ENCODE data around the gene OSBPL6. TPM values are rescaled to one million over a fixed set of nuclear protein-coding genes. Genes with fewer than 3 reads are reported as not detected.

Gene OSBPL6
- total RNA-seq, 1 experiment from 2014 or later: 11.6 TPM

DNA sequence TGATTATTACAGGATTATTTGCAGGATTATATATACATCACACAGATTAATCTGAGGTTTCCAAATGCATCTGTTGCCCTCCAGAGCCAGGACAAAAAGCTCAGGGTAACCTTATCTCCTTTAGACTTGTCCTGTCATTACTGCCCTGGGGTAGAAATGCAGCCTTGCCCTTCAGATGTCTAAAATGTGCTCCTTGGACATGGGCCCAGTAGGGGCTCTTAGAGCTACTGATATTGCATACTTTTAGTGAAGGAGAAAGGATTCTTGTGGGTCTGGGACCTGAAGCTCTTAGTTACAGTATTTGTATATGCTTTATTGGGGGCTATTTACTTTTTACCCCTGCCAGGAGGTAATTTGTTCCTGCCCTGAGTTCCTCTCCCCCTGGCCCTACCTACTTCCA is 200.5 kb downstream of the OSBPL6 start:
- Histone ChIP-seq H3K27me3 (ENCODE audit: insufficient read depth, low read length) (no peaks in the 10 kb centered on the region), H3K4me1 (ENCODE audit: control insufficient read depth in 1 of 2, insufficient read depth in 2 of 2, low read length in 2 of 2) (no peaks in the 10 kb centered on the region), H4K20me1 (ENCODE audit: insufficient read depth) (no peaks in the 10 kb centered on the region), H3K9me3 (ENCODE audit: control insufficient read depth in 1 of 2, insufficient read depth in 1 of 2, low read depth in 1 of 2, low read length in 2 of 2) (no peaks in the 10 kb centered on the region), H3K27ac (ENCODE audit: low read depth, low read length) (no peak overlapping the region), H3K4me2 (ENCODE audit: low read length) (no peak overlapping the region), H3K4me3 (replicated peaks in 1 of 2; ENCODE audit: low read depth in 1 of 2, low read length in 2 of 2) (no peak overlapping the region), H3K79me2 (ENCODE audit: insufficient read depth, low read length) (no peaks in the 10 kb centered on the region), H2AFZ (ENCODE audit: low read depth, low read length, poor library complexity, severe bottlenecking) (no peak overlapping the region), H3K9me2 (ENCODE audit: insufficient read depth) (no peaks in the 10 kb centered on the region), H3K9ac (ENCODE audit: low read length) (no peak overlapping the region), H3K36me3 (ENCODE audit: control insufficient read depth in 1 of 2, insufficient read depth in 2 of 2, low read length in 2 of 2) (no peaks in the 10 kb centered on the region)
- TF ChIP-seq EZH2 (IDR thresholded peaks at IDR 0.05) (no peak), RAD21 (IDR thresholded peaks at IDR 0.05; ENCODE audit: low read depth) (no peak), CEBPB (IDR thresholded peaks at IDR 0.05; ENCODE audit: low read depth) (no peak), SIN3A (IDR thresholded peaks at IDR 0.05; ENCODE audit: low read depth) (no peak)
- TF ChIP-seq, protein P1, sequence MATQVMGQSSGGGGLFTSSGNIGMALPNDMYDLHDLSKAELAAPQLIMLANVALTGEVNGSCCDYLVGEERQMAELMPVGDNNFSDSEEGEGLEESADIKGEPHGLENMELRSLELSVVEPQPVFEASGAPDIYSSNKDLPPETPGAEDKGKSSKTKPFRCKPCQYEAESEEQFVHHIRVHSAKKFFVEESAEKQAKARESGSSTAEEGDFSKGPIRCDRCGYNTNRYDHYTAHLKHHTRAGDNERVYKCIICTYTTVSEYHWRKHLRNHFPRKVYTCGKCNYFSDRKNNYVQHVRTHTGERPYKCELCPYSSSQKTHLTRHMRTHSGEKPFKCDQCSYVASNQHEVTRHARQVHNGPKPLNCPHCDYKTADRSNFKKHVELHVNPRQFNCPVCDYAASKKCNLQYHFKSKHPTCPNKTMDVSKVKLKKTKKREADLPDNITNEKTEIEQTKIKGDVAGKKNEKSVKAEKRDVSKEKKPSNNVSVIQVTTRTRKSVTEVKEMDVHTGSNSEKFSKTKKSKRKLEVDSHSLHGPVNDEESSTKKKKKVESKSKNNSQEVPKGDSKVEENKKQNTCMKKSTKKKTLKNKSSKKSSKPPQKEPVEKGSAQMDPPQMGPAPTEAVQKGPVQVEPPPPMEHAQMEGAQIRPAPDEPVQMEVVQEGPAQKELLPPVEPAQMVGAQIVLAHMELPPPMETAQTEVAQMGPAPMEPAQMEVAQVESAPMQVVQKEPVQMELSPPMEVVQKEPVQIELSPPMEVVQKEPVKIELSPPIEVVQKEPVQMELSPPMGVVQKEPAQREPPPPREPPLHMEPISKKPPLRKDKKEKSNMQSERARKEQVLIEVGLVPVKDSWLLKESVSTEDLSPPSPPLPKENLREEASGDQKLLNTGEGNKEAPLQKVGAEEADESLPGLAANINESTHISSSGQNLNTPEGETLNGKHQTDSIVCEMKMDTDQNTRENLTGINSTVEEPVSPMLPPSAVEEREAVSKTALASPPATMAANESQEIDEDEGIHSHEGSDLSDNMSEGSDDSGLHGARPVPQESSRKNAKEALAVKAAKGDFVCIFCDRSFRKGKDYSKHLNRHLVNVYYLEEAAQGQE (IDR thresholded peaks at IDR 0.05; ENCODE audit: low read depth): no peak
- ChIA-PET RAD21 (ENCODE audit: low non-redundant PET in 1 of 2, low total read pairs in 2 of 2, uncharacterized antibody in 2 of 2, unreplicated experiment in 2 of 2) (no interaction called here), POLR2A (interaction anchor here (1.0 kb wide), 1 partner anchor 19 kb away, joined by 4 read pairs; no protein-coding TSS in a partner anchor), CTCF (interaction anchor here (1.7 to 2.0 kb wide), 2 partner anchors 10 to 20 kb away, joined by 5 read pairs; no protein-coding TSS in a partner anchor)
- intact Hi-C loops (cut with micrococcal nuclease): no loop called here
- no TSS peak for BruUV-seq (replicated peaks)
- ATAC-seq: no peak
- DNase-seq (ENCODE audit: low read depth, low spot score): no peak

DNA sequence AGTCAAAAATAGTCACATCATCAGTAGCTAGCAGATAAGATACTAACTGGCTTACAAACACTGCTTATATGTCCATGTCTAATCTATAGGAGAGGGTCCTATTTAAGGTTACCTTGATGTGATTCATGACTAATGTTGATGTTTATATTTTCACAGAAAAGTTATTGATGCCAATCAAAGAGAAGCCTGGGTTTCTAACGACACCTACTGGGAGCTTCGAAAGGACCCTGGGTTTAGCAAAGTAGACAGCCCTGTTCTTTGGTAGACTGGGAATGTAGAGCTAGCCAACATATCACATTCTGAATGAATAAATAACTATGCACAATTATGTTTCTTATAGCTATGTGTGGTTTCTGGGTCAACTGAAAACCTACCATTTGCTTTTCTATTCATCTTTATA is 201.0 kb downstream of the OSBPL6 start:
- no peaks in the 10 kb centered on the region for H3K9me2 ChIP-seq (ENCODE audit: insufficient read depth)
- H3K27ac ChIP-seq (ENCODE audit: low read depth, low read length): no peak overlapping the region
- H3K27me3 ChIP-seq (ENCODE audit: insufficient read depth, low read length): no peaks in the 10 kb centered on the region
- RAD21 ChIA-PET (ENCODE audit: low non-redundant PET in 1 of 2, low total read pairs in 2 of 2, uncharacterized antibody in 2 of 2, unreplicated experiment in 2 of 2): no interaction called here
- H3K9ac ChIP-seq (ENCODE audit: low read length): no peak overlapping the region
- H2AFZ ChIP-seq (ENCODE audit: low read depth, low read length, poor library complexity, severe bottlenecking): no peak overlapping the region
- H3K4me3 ChIP-seq (replicated peaks in 1 of 2; ENCODE audit: low read depth in 1 of 2, low read length in 2 of 2): no peak overlapping the region
- no peak overlapping the region for H3K4me2 ChIP-seq (ENCODE audit: low read length)
- no peak for ATAC-seq
- no peak for DNase-seq (ENCODE audit: low read depth, low spot score)
- no peaks in the 10 kb centered on the region for H3K9me3 ChIP-seq (ENCODE audit: control insufficient read depth in 1 of 2, insufficient read depth in 1 of 2, low read depth in 1 of 2, low read length in 2 of 2)
- no peaks in the 10 kb centered on the region for H3K4me1 ChIP-seq (ENCODE audit: control insufficient read depth in 1 of 2, insufficient read depth in 2 of 2, low read length in 2 of 2)
- H3K79me2 ChIP-seq (ENCODE audit: insufficient read depth, low read length): no peaks in the 10 kb centered on the region
- H4K20me1 ChIP-seq (ENCODE audit: insufficient read depth): no peaks in the 10 kb centered on the region
- intact Hi-C loops (cut with micrococcal nuclease): no loop called here
- POLR2A ChIA-PET: interaction anchor here (1.0 kb wide), 1 partner anchor 18 kb away, joined by 4 read pairs; no protein-coding TSS in a partner anchor
- CTCF ChIA-PET: interaction anchor here (1.7 to 2.0 kb wide), 2 partner anchors 9 to 19 kb away, joined by 5 read pairs; no protein-coding TSS in a partner anchor
- no TSS peak for BruUV-seq (replicated peaks)
- H3K36me3 ChIP-seq (ENCODE audit: control insufficient read depth in 1 of 2, insufficient read depth in 2 of 2, low read length in 2 of 2): no peaks in the 10 kb centered on the region
- TF ChIP-seq, protein P2, sequence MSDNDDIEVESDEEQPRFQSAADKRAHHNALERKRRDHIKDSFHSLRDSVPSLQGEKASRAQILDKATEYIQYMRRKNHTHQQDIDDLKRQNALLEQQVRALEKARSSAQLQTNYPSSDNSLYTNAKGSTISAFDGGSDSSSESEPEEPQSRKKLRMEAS (IDR thresholded peaks at IDR 0.05): no peak
- TF ChIP-seq RAD21 (IDR thresholded peaks at IDR 0.05; ENCODE audit: low read depth) (no peak), CEBPB (IDR thresholded peaks at IDR 0.05; ENCODE audit: low read depth) (no peak), JUND (IDR thresholded peaks at IDR 0.05) (no peak), SRF (IDR thresholded peaks at IDR 0.05; ENCODE audit: low read depth) (no peak), EZH2phosphoT487 (IDR thresholded peaks at IDR 0.05; ENCODE audit: borderline replicate concordance) (no peak), POLR2AphosphoS5 (IDR thresholded peaks at IDR 0.05; ENCODE audit: low read depth, low read length) (no peak)
- TF ChIP-seq, protein P3, sequence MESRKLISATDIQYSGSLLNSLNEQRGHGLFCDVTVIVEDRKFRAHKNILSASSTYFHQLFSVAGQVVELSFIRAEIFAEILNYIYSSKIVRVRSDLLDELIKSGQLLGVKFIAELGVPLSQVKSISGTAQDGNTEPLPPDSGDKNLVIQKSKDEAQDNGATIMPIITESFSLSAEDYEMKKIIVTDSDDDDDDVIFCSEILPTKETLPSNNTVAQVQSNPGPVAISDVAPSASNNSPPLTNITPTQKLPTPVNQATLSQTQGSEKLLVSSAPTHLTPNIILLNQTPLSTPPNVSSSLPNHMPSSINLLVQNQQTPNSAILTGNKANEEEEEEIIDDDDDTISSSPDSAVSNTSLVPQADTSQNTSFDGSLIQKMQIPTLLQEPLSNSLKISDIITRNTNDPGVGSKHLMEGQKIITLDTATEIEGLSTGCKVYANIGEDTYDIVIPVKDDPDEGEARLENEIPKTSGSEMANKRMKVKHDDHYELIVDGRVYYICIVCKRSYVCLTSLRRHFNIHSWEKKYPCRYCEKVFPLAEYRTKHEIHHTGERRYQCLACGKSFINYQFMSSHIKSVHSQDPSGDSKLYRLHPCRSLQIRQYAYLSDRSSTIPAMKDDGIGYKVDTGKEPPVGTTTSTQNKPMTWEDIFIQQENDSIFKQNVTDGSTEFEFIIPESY (IDR thresholded peaks at IDR 0.05; ENCODE audit: extremely low read depth, insufficient replicate concordance, low read length): no peak
- TF ChIP-seq, protein P4, sequence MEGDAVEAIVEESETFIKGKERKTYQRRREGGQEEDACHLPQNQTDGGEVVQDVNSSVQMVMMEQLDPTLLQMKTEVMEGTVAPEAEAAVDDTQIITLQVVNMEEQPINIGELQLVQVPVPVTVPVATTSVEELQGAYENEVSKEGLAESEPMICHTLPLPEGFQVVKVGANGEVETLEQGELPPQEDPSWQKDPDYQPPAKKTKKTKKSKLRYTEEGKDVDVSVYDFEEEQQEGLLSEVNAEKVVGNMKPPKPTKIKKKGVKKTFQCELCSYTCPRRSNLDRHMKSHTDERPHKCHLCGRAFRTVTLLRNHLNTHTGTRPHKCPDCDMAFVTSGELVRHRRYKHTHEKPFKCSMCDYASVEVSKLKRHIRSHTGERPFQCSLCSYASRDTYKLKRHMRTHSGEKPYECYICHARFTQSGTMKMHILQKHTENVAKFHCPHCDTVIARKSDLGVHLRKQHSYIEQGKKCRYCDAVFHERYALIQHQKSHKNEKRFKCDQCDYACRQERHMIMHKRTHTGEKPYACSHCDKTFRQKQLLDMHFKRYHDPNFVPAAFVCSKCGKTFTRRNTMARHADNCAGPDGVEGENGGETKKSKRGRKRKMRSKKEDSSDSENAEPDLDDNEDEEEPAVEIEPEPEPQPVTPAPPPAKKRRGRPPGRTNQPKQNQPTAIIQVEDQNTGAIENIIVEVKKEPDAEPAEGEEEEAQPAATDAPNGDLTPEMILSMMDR (IDR thresholded peaks at IDR 0.05 in 2 of 3, conservative IDR thresholded peaks at IDR 0.05 in 1 of 3; ENCODE audit: borderline replicate concordance in 1 of 3, insufficient read depth in 1 of 3, low read depth in 2 of 3, low read length in 2 of 3): no peak

All from HCT116 (cell line).